Osteoblast (primary cell): ENCODE results near the gene THUMPD1. TPM values are rescaled to one million over a fixed set of nuclear protein-coding genes. Genes with fewer than 3 reads are reported as not detected.

Source experiments
- DNase-seq: peaks from one replicate; pipeline ENCODE4 v3.0.0; 2011; ENCODE audit warnings: low spot score, mixed read lengths; ENCODE audit not compliant: insufficient read length; ENCODE audit errors: missing footprints
- H2AFZ ChIP-seq: 2 replicates; pipeline ENCODE4 v1.6.0; 2011; ENCODE audit warnings: mild to moderate bottlenecking, low read length
- H3K27ac ChIP-seq: 2 replicates; pipeline ENCODE4 v1.5.1; 2011; ENCODE audit warnings: mild to moderate bottlenecking, low read depth, low read length, moderate library complexity
- H3K27me3 ChIP-seq: 2 replicates; pipeline ENCODE4 v1.6.0; 2012; ENCODE audit warnings: mild to moderate bottlenecking, control low read depth, inconsistent platforms, low read length, moderate library complexity; ENCODE audit not compliant: insufficient read depth
- H3K36me3 ChIP-seq: 2 replicates; pipeline ENCODE4 v1.5.1; 2011; ENCODE audit warnings: mild to moderate bottlenecking, low read length, control low read depth, moderate library complexity; ENCODE audit not compliant: insufficient read depth
- H3K4me1 ChIP-seq: 2 replicates; pipeline ENCODE4 v1.5.1; 2011; ENCODE audit warnings: mild to moderate bottlenecking, low read length, control low read depth, moderate library complexity; ENCODE audit not compliant: insufficient read depth
- H3K4me2 ChIP-seq: 2 replicates; pipeline ENCODE4 v1.6.0; 2011; ENCODE audit warnings: mild to moderate bottlenecking, low read length; ENCODE audit not compliant: insufficient read depth
- H3K4me3 ChIP-seq: fragments of 200-600 bp; sonication (generic); 3 replicates; pipeline ENCODE4 v1.5.1; 2012; ENCODE audit warnings: mild to moderate bottlenecking, low read length, inconsistent platforms; ENCODE audit not compliant: insufficient read depth
- H3K79me2 ChIP-seq: 2 replicates; pipeline ENCODE4 v1.6.0; 2012; ENCODE audit warnings: mild to moderate bottlenecking, low read length, control low read depth, inconsistent platforms; ENCODE audit not compliant: insufficient read depth
- H3K9me3 ChIP-seq: 2 replicates; pipeline ENCODE4 v1.5.1; 2011; ENCODE audit warnings: low read depth, low read length, control low read depth
- H4K20me1 ChIP-seq: 2 replicates; pipeline ENCODE4 v1.6.0; 2012; ENCODE audit warnings: mild to moderate bottlenecking, low read length, control low read depth; ENCODE audit not compliant: insufficient read depth
- total RNA-seq: library from RNA; depleted of rRNA; stranded (reverse); fragments of >200 nt; gene quantifications from 2 replicates; pipeline ENCODE4 v1.2.3, GENCODE V29; 2012
- TF ChIP-seq, protein P1 (sequence below): IDR thresholded peaks from 2 replicates; pipeline ENCODE4 v1.5.1; 2011; ENCODE audit warnings: mild to moderate bottlenecking, low read depth, low read length, moderate library complexity; ENCODE audit errors: extremely low read depth

Gene THUMPD1
- total RNA-seq, 1 donor = 78.9 TPM

DNA sequence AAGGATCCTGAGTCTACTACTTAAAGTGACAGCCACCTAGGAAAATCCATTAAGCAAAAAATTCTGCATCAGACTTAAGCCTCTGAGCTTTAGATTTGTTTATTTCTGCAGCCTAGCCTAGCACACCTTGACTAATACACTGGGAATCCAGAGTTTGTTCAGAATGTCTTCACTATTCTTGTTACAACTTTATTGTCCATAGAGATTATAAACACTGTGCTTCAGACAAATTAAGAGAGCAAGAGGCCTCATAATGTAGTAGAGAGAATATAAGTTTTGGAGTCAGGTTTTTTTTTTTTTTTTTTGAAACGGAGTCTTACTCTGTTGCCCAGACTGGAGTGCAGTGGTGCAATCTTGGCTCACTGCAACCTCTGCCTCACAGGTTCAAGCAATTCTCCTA lies 8.9 kb upstream of the THUMPD1 start:
- Histone ChIP-seq H3K4me3 (no peak overlapping the region), H3K4me1 (no peaks in the 10 kb centered on the region), H3K27me3 (peaks cover 3% of the 10 kb centered on the region), H3K4me2 (no peak overlapping the region), H3K36me3 (no peaks in the 10 kb centered on the region), H3K27ac (no peak overlapping the region), H3K9me3 (no peaks in the 10 kb centered on the region), H4K20me1 (no peaks in the 10 kb centered on the region), H2AFZ (no peak overlapping the region), H3K79me2 (no peaks in the 10 kb centered on the region)
- no peak for DNase-seq
- TF ChIP-seq, protein P1, sequence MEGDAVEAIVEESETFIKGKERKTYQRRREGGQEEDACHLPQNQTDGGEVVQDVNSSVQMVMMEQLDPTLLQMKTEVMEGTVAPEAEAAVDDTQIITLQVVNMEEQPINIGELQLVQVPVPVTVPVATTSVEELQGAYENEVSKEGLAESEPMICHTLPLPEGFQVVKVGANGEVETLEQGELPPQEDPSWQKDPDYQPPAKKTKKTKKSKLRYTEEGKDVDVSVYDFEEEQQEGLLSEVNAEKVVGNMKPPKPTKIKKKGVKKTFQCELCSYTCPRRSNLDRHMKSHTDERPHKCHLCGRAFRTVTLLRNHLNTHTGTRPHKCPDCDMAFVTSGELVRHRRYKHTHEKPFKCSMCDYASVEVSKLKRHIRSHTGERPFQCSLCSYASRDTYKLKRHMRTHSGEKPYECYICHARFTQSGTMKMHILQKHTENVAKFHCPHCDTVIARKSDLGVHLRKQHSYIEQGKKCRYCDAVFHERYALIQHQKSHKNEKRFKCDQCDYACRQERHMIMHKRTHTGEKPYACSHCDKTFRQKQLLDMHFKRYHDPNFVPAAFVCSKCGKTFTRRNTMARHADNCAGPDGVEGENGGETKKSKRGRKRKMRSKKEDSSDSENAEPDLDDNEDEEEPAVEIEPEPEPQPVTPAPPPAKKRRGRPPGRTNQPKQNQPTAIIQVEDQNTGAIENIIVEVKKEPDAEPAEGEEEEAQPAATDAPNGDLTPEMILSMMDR = no peak

DNA sequence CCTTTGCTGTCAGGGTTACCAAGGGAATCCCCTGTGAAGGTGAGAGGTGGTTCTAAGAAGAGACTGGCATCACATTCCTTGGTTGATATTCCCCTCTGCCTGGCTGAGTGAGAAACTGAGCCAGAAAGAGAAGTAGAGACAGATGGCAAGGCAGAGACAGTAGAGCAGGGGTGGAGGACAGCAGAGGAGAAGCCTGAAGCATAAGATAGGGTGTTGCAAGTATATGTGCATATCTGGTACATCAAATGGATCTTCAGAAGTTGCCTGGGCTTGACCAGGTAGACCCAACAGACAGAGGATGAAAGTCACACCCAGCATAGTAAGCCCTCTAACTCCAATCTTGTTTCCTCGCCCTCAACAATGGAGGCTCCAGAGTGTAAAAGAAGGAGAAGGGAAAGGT lies 7.9 kb upstream of the THUMPD1 start:
- Histone ChIP-seq H3K79me2 (no peaks in the 10 kb centered on the region), H2AFZ (no peak overlapping the region), H3K9me3 (no peaks in the 10 kb centered on the region), H3K4me3 (no peak overlapping the region), H3K36me3 (no peaks in the 10 kb centered on the region), H3K4me1 (no peaks in the 10 kb centered on the region), H3K27ac (no peak overlapping the region), H3K27me3 (peaks cover 3% of the 10 kb centered on the region), H4K20me1 (no peaks in the 10 kb centered on the region), H3K4me2 (no peak overlapping the region)
- DNase-seq = no peak
- TF ChIP-seq, protein P1 = no peak

DNA sequence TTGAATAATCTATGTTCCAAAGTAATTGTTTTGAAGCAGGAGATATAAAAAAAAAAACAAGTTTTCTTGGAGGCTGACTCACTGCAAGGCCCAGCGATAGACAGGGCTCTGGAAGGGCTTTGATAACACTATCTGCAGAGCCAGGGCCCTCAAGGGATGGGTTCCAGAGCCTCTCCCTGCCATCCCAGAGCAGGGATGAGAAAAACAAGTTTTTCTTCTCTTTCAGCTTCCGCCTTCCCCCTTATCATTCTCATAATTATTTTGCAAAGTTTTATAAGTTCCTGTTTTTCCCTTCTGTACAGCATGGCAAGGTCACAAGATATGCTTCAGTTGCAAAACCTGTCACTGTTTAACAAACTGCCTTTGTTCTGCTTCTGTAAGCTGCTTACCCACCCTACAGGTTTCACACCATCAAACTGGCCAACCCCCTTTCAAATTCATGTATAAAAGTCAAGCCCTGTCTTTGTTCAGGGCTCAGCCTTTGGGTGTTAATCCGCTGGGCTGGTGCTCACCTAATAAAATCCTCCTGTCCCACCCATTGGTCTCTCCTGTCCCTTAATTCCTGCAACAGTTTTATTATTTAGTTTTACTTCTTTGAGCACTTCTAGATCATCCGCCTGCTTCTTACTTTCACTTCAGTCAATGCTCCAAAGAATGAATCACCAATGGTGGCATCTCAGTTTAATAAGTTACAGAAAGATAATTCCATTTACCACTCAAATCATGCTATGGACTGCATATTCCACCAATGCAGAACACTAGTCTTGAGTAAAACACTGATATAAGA lies 5.6 kb upstream of the THUMPD1 start:
- Histone ChIP-seq H3K27me3 (peaks cover under 1% of the 10 kb centered on the region), H4K20me1 (no peaks in the 10 kb centered on the region), H3K4me3 (no peak overlapping the region), H3K4me2 (no peak overlapping the region), H3K9me3 (no peaks in the 10 kb centered on the region), H3K36me3 (no peaks in the 10 kb centered on the region), H2AFZ (no peak overlapping the region), H3K4me1 (no peaks in the 10 kb centered on the region), H3K27ac (no peak overlapping the region), H3K79me2 (no peaks in the 10 kb centered on the region)
- TF ChIP-seq, protein P1 = no peak
- no peak for DNase-seq

DNA sequence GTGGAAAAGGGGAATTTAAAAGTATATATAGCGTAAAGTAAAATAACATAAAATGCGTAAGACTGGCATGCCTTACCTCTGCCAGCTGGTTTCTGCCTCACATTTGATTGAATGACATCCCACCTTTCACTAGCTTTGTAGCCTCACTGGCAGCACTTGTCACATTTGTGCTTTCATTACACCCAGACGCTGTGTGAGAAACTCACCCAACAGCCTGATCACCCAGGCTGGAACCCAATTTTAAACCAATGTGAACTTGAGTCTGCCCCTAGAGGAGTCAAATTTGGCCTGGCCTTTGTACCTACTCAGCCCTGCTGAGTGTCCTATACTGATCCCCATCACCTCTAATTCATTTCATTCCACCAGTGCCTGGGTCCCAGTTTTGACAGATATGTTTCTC lies 4.8 kb upstream of the THUMPD1 start:
- Histone ChIP-seq H3K4me2 (no peak overlapping the region), H3K9me3 (no peaks in the 10 kb centered on the region), H3K4me1 (no peaks in the 10 kb centered on the region), H3K27ac (no peak overlapping the region), H3K27me3 (no peaks in the 10 kb centered on the region), H2AFZ (no peak overlapping the region), H3K4me3 (no peak overlapping the region), H4K20me1 (no peaks in the 10 kb centered on the region), H3K36me3 (no peaks in the 10 kb centered on the region), H3K79me2 (peaks cover 1% of the 10 kb centered on the region)
- TF ChIP-seq, protein P1 = no peak
- DNase-seq = no peak
